Measurements from ENCODE around the gene BEX1. TPM values are rescaled to one million over a fixed set of nuclear protein-coding genes. Genes with fewer than 3 reads are reported as not detected.

BEX1 gene
- total RNA-seq (2022; extraction: Qiagen RNA extraction) = not detected in 5 replicates

DNA sequence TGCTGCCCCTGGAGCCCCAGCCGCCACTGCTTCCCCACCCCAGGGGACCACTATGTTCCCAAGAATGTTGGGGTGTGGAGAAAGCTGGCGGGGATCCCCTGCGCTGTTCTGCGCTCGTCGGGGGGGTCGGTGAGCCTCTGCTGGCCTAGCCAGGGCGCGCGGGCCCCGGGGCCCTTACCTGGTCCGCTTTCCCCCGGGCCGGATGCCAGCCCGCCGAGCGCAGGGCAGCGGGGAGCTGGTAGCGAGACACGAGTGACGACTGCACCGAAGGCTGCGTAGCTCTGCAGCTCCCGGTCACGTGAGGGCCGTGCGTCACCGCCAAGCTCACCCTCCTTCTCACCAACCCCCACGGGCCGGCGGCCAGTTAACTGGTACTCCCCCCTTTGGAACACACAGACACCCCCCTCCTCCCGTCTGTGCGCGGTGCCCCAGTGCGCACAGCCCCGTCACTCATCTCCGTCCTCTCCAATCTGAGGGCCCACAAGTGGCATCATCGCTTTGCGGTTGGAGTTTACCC, at the start of gene BEX1:
BEX1 (minus strand) TSS at position 254 of the 517 bp plus-strand sequence. CDS start 897 bp downstream, outside the sequence.

DNA sequence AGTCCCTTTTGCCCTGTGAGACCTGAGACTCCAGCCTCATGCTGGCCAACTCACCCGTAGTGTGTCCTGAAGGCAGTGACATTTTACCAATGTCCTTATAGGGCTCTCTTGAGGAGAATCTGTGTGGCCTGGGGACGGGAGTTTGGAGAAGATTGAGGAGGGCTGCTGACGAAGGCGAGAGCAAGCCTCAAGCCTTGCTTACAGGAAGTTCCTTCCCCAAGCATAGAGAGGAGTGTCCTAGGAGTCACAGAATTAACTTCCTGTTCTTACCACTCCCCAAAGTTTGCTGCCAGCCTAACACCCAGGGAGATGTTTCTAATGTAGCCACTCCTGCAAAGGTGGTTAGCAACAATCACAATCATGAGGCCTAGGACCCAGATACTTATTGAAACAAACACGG, 29.0 kb upstream of the BEX1 start, which contains the start of gene NXF3:
NXF3 (minus strand) TSS at position 202 of the 400 bp plus-strand sequence; CDS start at position 82, 120 bp downstream.

Other genes starting within 250 kb of the BEX1 start
- 0.11 to 0.18 TPM (median 0.13 TPM) in 5 replicates for gene RAB40AL, start 126.9 kb downstream of the BEX1 start, total RNA-seq (2022; extraction: Qiagen RNA extraction)
- gene NXF3, start 29.0 kb upstream of the BEX1 start, total RNA-seq (2022; extraction: Qiagen RNA extraction) = 0.03 to 0.06 TPM (median 0.03 TPM) in 3 of 5 replicates, not detected in the others
- 1.9 to 2.7 TPM (median 2.5 TPM) in 5 replicates for gene BEX4, start 150.9 kb upstream of the BEX1 start, total RNA-seq (2022; extraction: Qiagen RNA extraction)
- 26.2 to 36.2 TPM (median 30.4 TPM) in 5 replicates for gene TCEAL8, start 191.0 kb upstream of the BEX1 start, total RNA-seq (2022; extraction: Qiagen RNA extraction)
- not detected in 5 replicates for gene TCEAL5, start 212.6 kb upstream of the BEX1 start, total RNA-seq (2022; extraction: Qiagen RNA extraction)
- gene BEX2, start 246.8 kb upstream of the BEX1 start, total RNA-seq (2022; extraction: Qiagen RNA extraction) = 8.7 to 11.6 TPM (median 10.6 TPM) in 5 replicates

Measured in A549 treated with AZD2906 at 1 μM for 4 hours (cell line).